A549 (cell line): ENCODE data around the gene GPR155. TPM values are rescaled to one million over a fixed set of nuclear protein-coding genes. Genes with fewer than 3 reads are reported as not detected.

Experiments
- ATAC-seq, 2 experiments: fragments of 200-7000 bp in 1 of 2; fragments of >200 bp in 1 of 2; cut with Nextera tagmentation in 1 of 2; cut with Tn5 transposase in 1 of 2; 3 replicates each; pipeline versions ENCODE4 v1.8.0 to v1.9.1; 2018 to 2020; ENCODE audit warnings: mild to moderate bottlenecking in 1 of 2, moderate library complexity in 1 of 2
- CTCF ChIA-PET: fragments of 300-600 bp; sonication (Branson Sonifier 250); formaldehyde crosslinking; extraction: SDS; loops from one replicate; lab custom pipeline; 2021; ENCODE audit warnings: antibody characterized with exemption, inconsistent platforms; lab: Yijun Ruan, JAX
- POLR2A ChIA-PET: fragments of 350-600 bp; formaldehyde crosslinking; extraction: SDS; loops from one replicate; lab custom pipeline; 2021; ENCODE audit warnings: antibody characterized with exemption, inconsistent platforms; lab: Yijun Ruan, JAX
- DNase-seq, 2 experiments: peaks; one replicate each; pipeline versions ENCODE4 v3.0.0 to v3.0.0-alpha.2; 2011 to 2016; ENCODE audit warnings: low read depth in 1 of 2, low spot score in 1 of 2
- FAIRE-seq: peaks from 2 replicates; lab custom pipeline; 2011; peaks lifted over from hg19 to GRCh38; lab: Jason Lieb, UNC
- H3K27ac ChIP-seq, 2 experiments: fragments of >200 bp; sonication (Bioruptor Twin); formaldehyde crosslinking; 3 replicates each; pipeline ENCODE4 v1.5.1; 2016 to 2017
- H3K4me1 ChIP-seq: fragments of >200 bp; sonication (Bioruptor Twin); formaldehyde crosslinking; 3 replicates; pipeline ENCODE4 v1.6.1; 2016
- H3K4me2 ChIP-seq: fragments of >200 bp; sonication (Bioruptor Twin); formaldehyde crosslinking; 3 replicates; pipeline ENCODE4 v1.6.1; 2016
- H3K4me3 ChIP-seq: fragments of >200 bp; sonication (Bioruptor Twin); formaldehyde crosslinking; 3 replicates; pipeline ENCODE4 v1.5.1; 2016
- H3K9me3 ChIP-seq: fragments of >200 bp; sonication (Bioruptor Twin); formaldehyde crosslinking; 3 replicates; pipeline ENCODE4 v1.6.1; 2016
- CHD2 ChIP-seq: fragments of 150-350 bp; IDR thresholded peaks from 2 replicates; pipeline ENCODE4 v1.6.1; 2014; ENCODE audit warnings: low read length; ENCODE audit not compliant: partially characterized antibody
- CHD4 ChIP-seq: fragments of 200-600 bp; sonication (generic); IDR thresholded peaks from 2 replicates; pipeline ENCODE4 v1.6.1; 2016; ENCODE audit warnings: antibody characterized with exemption, mild to moderate bottlenecking, borderline replicate concordance
- EP300 ChIP-seq, 2 experiments: fragments of >200 bp; sonication (Bioruptor Twin); formaldehyde crosslinking; IDR thresholded peaks; 2 replicates in 1 of 2; 3 replicates in 1 of 2; pipeline ENCODE4 v1.6.1; 2016 to 2017
- FOSB ChIP-seq: fragments of 250-450 bp; sonication (Bioruptor Pico); IDR thresholded peaks from 2 replicates; pipeline ENCODE4 v1.5.0; 2020; ENCODE audit warnings: mild to moderate bottlenecking, moderate library complexity
- FOSL2 ChIP-seq, 2 experiments: fragments of 450-650 bp in 1 of 2; fragments of >200 bp in 1 of 2; sonication (Bioruptor Twin) in 1 of 2; formaldehyde crosslinking; IDR thresholded peaks; 2 replicates each; pipeline versions ENCODE4 v1.5.0 to v1.6.1; 2016 to 2020; ENCODE audit warnings: mild to moderate bottlenecking in 1 of 2, moderate library complexity in 1 of 2
- HDAC2 ChIP-seq: fragments of 200-600 bp; sonication (generic); IDR thresholded peaks from 2 replicates; pipeline ENCODE4 v1.6.1; 2016
- HES2 ChIP-seq: fragments of >200 bp; sonication (Bioruptor Twin); formaldehyde crosslinking; IDR thresholded peaks from 2 replicates; pipeline ENCODE4 v1.6.1; 2016
- JUN ChIP-seq, 2 experiments: fragments of >200 bp; sonication (Bioruptor Twin); formaldehyde crosslinking; IDR thresholded peaks; 2 replicates in 1 of 2; 3 replicates in 1 of 2; pipeline ENCODE4 v1.6.1; 2016 to 2017
- JUNB ChIP-seq: fragments of >200 bp; sonication (Bioruptor Twin); formaldehyde crosslinking; IDR thresholded peaks from 2 replicates; pipeline ENCODE4 v1.6.1; 2016
- KDM1A ChIP-seq: fragments of 200-600 bp; sonication (generic); IDR thresholded peaks from 2 replicates; pipeline ENCODE4 v1.6.1; 2016; ENCODE audit warnings: low read depth, mild to moderate bottlenecking
- MAZ ChIP-seq: fragments of 150-350 bp; IDR thresholded peaks from 2 replicates; pipeline ENCODE4 v1.6.1; 2014; ENCODE audit warnings: antibody characterized with exemption, low read depth, low read length, borderline replicate concordance
- NFE2L2 ChIP-seq: fragments of 150-350 bp; conservative IDR thresholded peaks from 2 replicates; pipeline ENCODE4 v1.6.1; 2014; ENCODE audit warnings: low read length
- NR3C1 ChIP-seq: fragments of >200 bp; sonication (Bioruptor Twin); formaldehyde crosslinking; IDR thresholded peaks from 3 replicates; pipeline ENCODE4 v1.6.1; 2017
- RCOR1 ChIP-seq: fragments of 150-350 bp; IDR thresholded peaks from 2 replicates; pipeline ENCODE4 v1.6.1; 2014; ENCODE audit warnings: antibody characterized with exemption, low read length, low read depth
- SMC3 ChIP-seq: fragments of >200 bp; sonication (Bioruptor Twin); formaldehyde crosslinking; IDR thresholded peaks from 3 replicates; pipeline ENCODE4 v1.6.1; 2018; ENCODE audit warnings: inconsistent platforms
- SREBF2 ChIP-seq: fragments of 450-650 bp; IDR thresholded peaks from 2 replicates; pipeline ENCODE4 v1.6.1; 2014; ENCODE audit warnings: mild to moderate bottlenecking, moderate library complexity
- TFCP2L1 ChIP-seq: fragments of 250-450 bp; sonication (Bioruptor Pico); IDR thresholded peaks from 2 replicates; pipeline ENCODE4 v1.5.0; 2021; ENCODE audit warnings: mild to moderate bottlenecking
- USF2 ChIP-seq: fragments of 450-650 bp; IDR thresholded peaks from 2 replicates; pipeline ENCODE4 v1.6.1; 2014; ENCODE audit warnings: antibody characterized with exemption
- ZFP36 ChIP-seq: fragments of 450-650 bp; IDR thresholded peaks from 2 replicates; pipeline ENCODE4 v1.6.1; 2014; ENCODE audit warnings: borderline replicate concordance; ENCODE audit not compliant: partially characterized antibody
- WGBS: methylation state at CpG from one replicate; pipeline ENCODE4 v1.1.6; 2017; ENCODE audit errors: missing lambda C conversion rate; 5-methylcytosine and 5-hydroxymethylcytosine counted together
- polyA plus RNA-seq, 4 experiments: library from polyadenylated mRNA; depleted of rRNA in 3 of 4; stranded (reverse); fragments of >200 nt; fragmentation: RNase III in 1 of 4; extraction: RNeasy Plus Mini Kit Qiagen cat#74134 plus additional on column Dnase treatment in 1 of 4; gene quantifications; 2 replicates in 3 of 4; 3 replicates in 1 of 4; pipeline ENCODE4 v1.2.3, GENCODE V29; 2011 to 2017
- TF ChIP-seq, protein P1 (sequence below): fragments of 200-600 bp; sonication (generic); IDR thresholded peaks from 2 replicates; pipeline ENCODE4 v1.6.1; 2016; ENCODE audit warnings: antibody characterized with exemption, mild to moderate bottlenecking, moderate library complexity
- TF ChIP-seq, protein P2 (sequence below): fragments of 250-450 bp; sonication (Bioruptor Pico); IDR thresholded peaks from 2 replicates; pipeline ENCODE4 v1.5.0; 2021; ENCODE audit warnings: mild to moderate bottlenecking, moderate library complexity, borderline replicate concordance

GPR155 gene
- polyA plus RNA-seq, 2 of the 4 experiments (the other 2 are of a cell fraction) = 0.49 to 1.7 TPM

GRCh38 chr2:174495365-174496012, 8.7 kb upstream of the GPR155 start:
- CTCF ChIA-PET = interaction anchor here (1.4 kb wide), 1 partner anchor 12 kb away, joined by 4 read pairs; no protein-coding TSS in a partner anchor
- Histone ChIP-seq H3K9me3 (no peaks in the 10 kb centered on the region), H3K4me2 (no peak overlapping the region), H3K4me3 (no peak overlapping the region), H3K4me1 (no peaks in the 10 kb centered on the region), H3K27ac (no peak overlapping the region)
- ATAC-seq = no peak
- 56% methylated on average over 5 of the region's 5 CpGs for WGBS
- DNase-seq = no peak
- no peak for FAIRE-seq
- TF ChIP-seq ZFP36 = no peak
- no peak for TF ChIP-seq HES2
- no peak for TF ChIP-seq FOSL2 (IDR thresholded peaks at IDR 0.05)
- TF ChIP-seq FOSL2 (CRISPR knock-in tag; IDR thresholded peaks at IDR 0.05) = no peak
- TF ChIP-seq RCOR1 = no peak
- no peak for TF ChIP-seq JUNB
- no peak for TF ChIP-seq HDAC2
- no peak for TF ChIP-seq FOSB (CRISPR knock-in tag)
- TF ChIP-seq CHD4 = no peak
- TF ChIP-seq, protein P1, sequence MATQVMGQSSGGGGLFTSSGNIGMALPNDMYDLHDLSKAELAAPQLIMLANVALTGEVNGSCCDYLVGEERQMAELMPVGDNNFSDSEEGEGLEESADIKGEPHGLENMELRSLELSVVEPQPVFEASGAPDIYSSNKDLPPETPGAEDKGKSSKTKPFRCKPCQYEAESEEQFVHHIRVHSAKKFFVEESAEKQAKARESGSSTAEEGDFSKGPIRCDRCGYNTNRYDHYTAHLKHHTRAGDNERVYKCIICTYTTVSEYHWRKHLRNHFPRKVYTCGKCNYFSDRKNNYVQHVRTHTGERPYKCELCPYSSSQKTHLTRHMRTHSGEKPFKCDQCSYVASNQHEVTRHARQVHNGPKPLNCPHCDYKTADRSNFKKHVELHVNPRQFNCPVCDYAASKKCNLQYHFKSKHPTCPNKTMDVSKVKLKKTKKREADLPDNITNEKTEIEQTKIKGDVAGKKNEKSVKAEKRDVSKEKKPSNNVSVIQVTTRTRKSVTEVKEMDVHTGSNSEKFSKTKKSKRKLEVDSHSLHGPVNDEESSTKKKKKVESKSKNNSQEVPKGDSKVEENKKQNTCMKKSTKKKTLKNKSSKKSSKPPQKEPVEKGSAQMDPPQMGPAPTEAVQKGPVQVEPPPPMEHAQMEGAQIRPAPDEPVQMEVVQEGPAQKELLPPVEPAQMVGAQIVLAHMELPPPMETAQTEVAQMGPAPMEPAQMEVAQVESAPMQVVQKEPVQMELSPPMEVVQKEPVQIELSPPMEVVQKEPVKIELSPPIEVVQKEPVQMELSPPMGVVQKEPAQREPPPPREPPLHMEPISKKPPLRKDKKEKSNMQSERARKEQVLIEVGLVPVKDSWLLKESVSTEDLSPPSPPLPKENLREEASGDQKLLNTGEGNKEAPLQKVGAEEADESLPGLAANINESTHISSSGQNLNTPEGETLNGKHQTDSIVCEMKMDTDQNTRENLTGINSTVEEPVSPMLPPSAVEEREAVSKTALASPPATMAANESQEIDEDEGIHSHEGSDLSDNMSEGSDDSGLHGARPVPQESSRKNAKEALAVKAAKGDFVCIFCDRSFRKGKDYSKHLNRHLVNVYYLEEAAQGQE = no peak
- TF ChIP-seq MAZ = no peak
- no peak for TF ChIP-seq USF2
- TF ChIP-seq, protein P2, sequence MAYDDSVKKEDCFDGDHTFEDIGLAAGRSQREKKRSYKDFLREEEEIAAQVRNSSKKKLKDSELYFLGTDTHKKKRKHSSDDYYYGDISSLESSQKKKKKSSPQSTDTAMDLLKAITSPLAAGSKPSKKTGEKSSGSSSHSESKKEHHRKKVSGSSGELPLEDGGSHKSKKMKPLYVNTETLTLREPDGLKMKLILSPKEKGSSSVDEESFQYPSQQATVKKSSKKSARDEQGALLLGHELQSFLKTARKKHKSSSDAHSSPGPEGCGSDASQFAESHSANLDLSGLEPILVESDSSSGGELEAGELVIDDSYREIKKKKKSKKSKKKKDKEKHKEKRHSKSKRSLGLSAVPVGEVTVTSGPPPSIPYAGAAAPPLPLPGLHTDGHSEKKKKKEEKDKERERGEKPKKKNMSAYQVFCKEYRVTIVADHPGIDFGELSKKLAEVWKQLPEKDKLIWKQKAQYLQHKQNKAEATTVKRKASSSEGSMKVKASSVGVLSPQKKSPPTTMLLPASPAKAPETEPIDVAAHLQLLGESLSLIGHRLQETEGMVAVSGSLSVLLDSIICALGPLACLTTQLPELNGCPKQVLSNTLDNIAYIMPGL = no peak
- no peak for TF ChIP-seq TFCP2L1 (CRISPR knock-in tag)
- TF ChIP-seq NR3C1 = no peak
- TF ChIP-seq JUN (IDR thresholded peaks at IDR 0.05) = no peak
- TF ChIP-seq SREBF2 = no peak
- TF ChIP-seq SMC3 = no peak
- TF ChIP-seq CHD2 = no peak
- POLR2A ChIA-PET = no interaction called here

- no peaks in the 10 kb centered on the region for H3K9me3 ChIP-seq
- no peak for ATAC-seq
- no peak overlapping the region for H3K4me3 ChIP-seq
- H3K27ac ChIP-seq = no peak overlapping the region
- DNase-seq = no peak
- ChIA-PET POLR2A (no interaction called here), CTCF (interaction anchor here (0.6 kb wide), 1 partner anchor 32 kb away, joined by 3 read pairs; no protein-coding TSS in a partner anchor)
- no peak for FAIRE-seq
- H3K4me1 ChIP-seq = no peaks in the 10 kb centered on the region
- no peak for TF ChIP-seq JUNB
- no peak for TF ChIP-seq KDM1A
- TF ChIP-seq EP300 (IDR thresholded peaks at IDR 0.05) = no peak
- TF ChIP-seq NFE2L2 = no peak
- WGBS = 64% methylated on average over 11 of the region's 11 CpGs
- H3K4me2 ChIP-seq = no peak overlapping the region
Observed at GRCh38 chr2:174493549-174494331, 6.9 kb upstream of the GPR155 start.
